Measurements from ENCODE around the gene SIGMAR1.

SIGMAR1 gene

GRCh38 chr9:34650816-34651215 is 13.2 kb upstream of the SIGMAR1 start:
- H3K4me1 ChIP-seq (ENCODE audit: insufficient read depth, low read length, severe bottlenecking): peaks cover 29% of the 10 kb centered on the region
- no peak for TF ChIP-seq CTCF (IDR thresholded peaks at IDR 0.05; ENCODE audit: low read length)
- no peak for TF ChIP-seq EZH2 (IDR thresholded peaks at IDR 0.05; ENCODE audit: borderline replicate concordance, low read length)
- H3K9ac ChIP-seq (ENCODE audit: low read length): no peak overlapping the region
- H3K27me3 ChIP-seq (ENCODE audit: insufficient read depth, low read length): no peaks in the 10 kb centered on the region
- no peak overlapping the region for H3K27ac ChIP-seq (ENCODE audit: low read depth, low read length, poor library complexity, severe bottlenecking)
- H3K4me3 ChIP-seq (ENCODE audit: low read depth, low read length, poor library complexity, severe bottlenecking): no peak overlapping the region
- H2AFZ ChIP-seq (ENCODE audit: low read length): no peak overlapping the region
- no peaks in the 10 kb centered on the region for H3K9me2 ChIP-seq (ENCODE audit: low read depth, low read length)
- no peak overlapping the region for H3K4me2 ChIP-seq (ENCODE audit: low read length)
- H3K9me3 ChIP-seq (ENCODE audit: low read length): no peaks in the 10 kb centered on the region
- H3K79me2 ChIP-seq (ENCODE audit: insufficient read depth, low read length): no peaks in the 10 kb centered on the region
- H3K36me3 ChIP-seq (ENCODE audit: insufficient read depth, low read length): peaks cover 35% of the 10 kb centered on the region
- H4K20me1 ChIP-seq (ENCODE audit: insufficient read depth, low read length): no peaks in the 10 kb centered on the region
- no peaks in the 10 kb centered on the region for H3F3A ChIP-seq (ENCODE audit: insufficient read depth, low read length)

- peaks cover 29% of the 10 kb centered on the region for H3K4me1 ChIP-seq (ENCODE audit: insufficient read depth, low read length, severe bottlenecking)
- H3K27ac ChIP-seq (ENCODE audit: low read depth, low read length, poor library complexity, severe bottlenecking): no peak overlapping the region
- H3K36me3 ChIP-seq (ENCODE audit: insufficient read depth, low read length): peaks cover 35% of the 10 kb centered on the region
- no peaks in the 10 kb centered on the region for H3K79me2 ChIP-seq (ENCODE audit: insufficient read depth, low read length)
- no peaks in the 10 kb centered on the region for H4K20me1 ChIP-seq (ENCODE audit: insufficient read depth, low read length)
- no peaks in the 10 kb centered on the region for H3K9me2 ChIP-seq (ENCODE audit: low read depth, low read length)
- H3F3A ChIP-seq (ENCODE audit: insufficient read depth, low read length): no peaks in the 10 kb centered on the region
- H2AFZ ChIP-seq (ENCODE audit: low read length): no peak overlapping the region
- TF ChIP-seq EZH2 (IDR thresholded peaks at IDR 0.05; ENCODE audit: borderline replicate concordance, low read length): no peak
- no peak for TF ChIP-seq CTCF (IDR thresholded peaks at IDR 0.05; ENCODE audit: low read length)
- H3K4me2 ChIP-seq (ENCODE audit: low read length): no peak overlapping the region
- H3K27me3 ChIP-seq (ENCODE audit: insufficient read depth, low read length): no peaks in the 10 kb centered on the region
- no peak overlapping the region for H3K9ac ChIP-seq (ENCODE audit: low read length)
- H3K9me3 ChIP-seq (ENCODE audit: low read length): no peaks in the 10 kb centered on the region
- no peak overlapping the region for H3K4me3 ChIP-seq (ENCODE audit: low read depth, low read length, poor library complexity, severe bottlenecking)
These were observed 11.1 kb upstream of the SIGMAR1 start for GRCh38 chr9:34648673-34649072.

GRCh38 chr9:34647651-34648050 is 10.1 kb upstream of the SIGMAR1 start:
- H3K79me2 ChIP-seq (ENCODE audit: insufficient read depth, low read length): no peaks in the 10 kb centered on the region
- H3K27me3 ChIP-seq (ENCODE audit: insufficient read depth, low read length): no peaks in the 10 kb centered on the region
- TF ChIP-seq EZH2 (IDR thresholded peaks at IDR 0.05; ENCODE audit: borderline replicate concordance, low read length): no peak
- TF ChIP-seq CTCF (IDR thresholded peaks at IDR 0.05; ENCODE audit: low read length): no peak
- H3K4me2 ChIP-seq (ENCODE audit: low read length): peak overlapping the region; percentile 87
- H4K20me1 ChIP-seq (ENCODE audit: insufficient read depth, low read length): no peaks in the 10 kb centered on the region
- peak overlapping the region; percentile 77 for H3K4me3 ChIP-seq (ENCODE audit: low read depth, low read length, poor library complexity, severe bottlenecking)
- H3K9me2 ChIP-seq (ENCODE audit: low read depth, low read length): no peaks in the 10 kb centered on the region
- peaks cover 35% of the 10 kb centered on the region for H3K36me3 ChIP-seq (ENCODE audit: insufficient read depth, low read length)
- H3K9me3 ChIP-seq (ENCODE audit: low read length): no peaks in the 10 kb centered on the region
- no peaks in the 10 kb centered on the region for H3F3A ChIP-seq (ENCODE audit: insufficient read depth, low read length)
- peak overlapping the region; percentile 87 for H3K9ac ChIP-seq (ENCODE audit: low read length)
- H3K27ac ChIP-seq (ENCODE audit: low read depth, low read length, poor library complexity, severe bottlenecking): no peak overlapping the region
- H2AFZ ChIP-seq (ENCODE audit: low read length): no peak overlapping the region
- peaks cover 29% of the 10 kb centered on the region for H3K4me1 ChIP-seq (ENCODE audit: insufficient read depth, low read length, severe bottlenecking)
